GM12873 (cell line): ENCODE measurements around the gene GLUL.

Experiments
- TF ChIP-seq, protein P1 (sequence below): IDR thresholded peaks from 2 replicates; pipeline ENCODE4 v1.5.1; 2012; ENCODE audit warnings: low read depth, mild to moderate bottlenecking, moderate library complexity, low read length, control low read depth; ENCODE audit not compliant: insufficient read depth; ENCODE audit errors: missing control alignments

Gene GLUL

DNA sequence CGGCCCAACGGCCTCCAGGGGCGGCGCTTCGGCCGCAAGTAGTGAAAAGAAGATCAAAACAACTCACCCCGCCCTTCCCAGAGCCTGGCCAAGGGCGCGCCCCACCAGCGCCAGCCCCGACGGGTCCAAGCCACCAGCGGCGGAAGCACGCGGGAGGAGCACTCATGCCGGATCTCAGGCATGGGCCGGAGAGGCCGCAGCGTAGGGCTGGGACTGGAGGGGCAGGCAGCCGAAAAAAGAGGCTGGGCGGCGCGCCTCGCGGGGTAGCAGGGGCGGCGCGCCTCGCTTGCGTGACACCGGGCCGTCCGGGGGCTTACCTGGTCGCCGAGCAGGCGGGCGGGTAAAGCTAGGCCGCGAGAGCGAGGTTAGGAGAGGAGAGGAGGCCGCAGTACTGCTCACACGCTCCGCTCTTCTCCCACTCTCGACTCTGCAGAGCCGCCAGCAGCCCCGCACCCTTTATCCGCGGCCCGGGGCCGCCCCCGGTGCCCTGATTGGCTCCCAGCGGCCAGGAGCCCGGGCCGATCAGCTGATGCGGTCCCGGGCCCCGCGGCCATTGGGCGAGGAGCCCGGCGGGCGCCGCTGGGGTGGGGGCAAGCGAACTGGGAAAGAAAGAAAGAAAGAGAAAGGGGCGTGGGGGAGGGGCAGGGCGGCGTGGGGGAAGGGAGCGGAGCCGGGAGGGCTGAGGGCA, at the start of gene GLUL:
Gene GLUL (minus strand): TSS at position 429 of the 688 bp plus-strand sequence. CDS start 3,053 bp downstream, outside the sequence.
- TF ChIP-seq, protein P1, sequence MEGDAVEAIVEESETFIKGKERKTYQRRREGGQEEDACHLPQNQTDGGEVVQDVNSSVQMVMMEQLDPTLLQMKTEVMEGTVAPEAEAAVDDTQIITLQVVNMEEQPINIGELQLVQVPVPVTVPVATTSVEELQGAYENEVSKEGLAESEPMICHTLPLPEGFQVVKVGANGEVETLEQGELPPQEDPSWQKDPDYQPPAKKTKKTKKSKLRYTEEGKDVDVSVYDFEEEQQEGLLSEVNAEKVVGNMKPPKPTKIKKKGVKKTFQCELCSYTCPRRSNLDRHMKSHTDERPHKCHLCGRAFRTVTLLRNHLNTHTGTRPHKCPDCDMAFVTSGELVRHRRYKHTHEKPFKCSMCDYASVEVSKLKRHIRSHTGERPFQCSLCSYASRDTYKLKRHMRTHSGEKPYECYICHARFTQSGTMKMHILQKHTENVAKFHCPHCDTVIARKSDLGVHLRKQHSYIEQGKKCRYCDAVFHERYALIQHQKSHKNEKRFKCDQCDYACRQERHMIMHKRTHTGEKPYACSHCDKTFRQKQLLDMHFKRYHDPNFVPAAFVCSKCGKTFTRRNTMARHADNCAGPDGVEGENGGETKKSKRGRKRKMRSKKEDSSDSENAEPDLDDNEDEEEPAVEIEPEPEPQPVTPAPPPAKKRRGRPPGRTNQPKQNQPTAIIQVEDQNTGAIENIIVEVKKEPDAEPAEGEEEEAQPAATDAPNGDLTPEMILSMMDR = peak; percentile 30

DNA sequence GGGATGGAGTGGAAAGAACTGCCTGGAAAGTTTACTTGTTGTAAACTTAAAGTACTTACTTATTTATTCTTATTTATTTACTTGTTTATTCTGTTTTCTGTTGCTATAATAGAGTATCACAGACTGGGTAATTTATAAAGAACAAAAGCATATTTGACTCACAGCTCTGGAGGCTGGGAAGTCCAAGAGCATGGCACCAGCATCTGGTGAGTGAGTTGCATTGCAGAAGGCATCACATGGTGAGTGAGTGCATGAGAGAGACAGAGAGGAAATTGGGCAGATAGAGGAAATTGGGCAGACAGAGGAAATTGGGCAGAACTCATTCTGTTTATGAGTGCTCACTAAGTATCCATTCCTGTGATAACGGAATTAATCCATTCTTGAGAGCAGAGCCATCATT, 46.7 kb upstream of the GLUL start:
- TF ChIP-seq, protein P1 = no peak

DNA sequence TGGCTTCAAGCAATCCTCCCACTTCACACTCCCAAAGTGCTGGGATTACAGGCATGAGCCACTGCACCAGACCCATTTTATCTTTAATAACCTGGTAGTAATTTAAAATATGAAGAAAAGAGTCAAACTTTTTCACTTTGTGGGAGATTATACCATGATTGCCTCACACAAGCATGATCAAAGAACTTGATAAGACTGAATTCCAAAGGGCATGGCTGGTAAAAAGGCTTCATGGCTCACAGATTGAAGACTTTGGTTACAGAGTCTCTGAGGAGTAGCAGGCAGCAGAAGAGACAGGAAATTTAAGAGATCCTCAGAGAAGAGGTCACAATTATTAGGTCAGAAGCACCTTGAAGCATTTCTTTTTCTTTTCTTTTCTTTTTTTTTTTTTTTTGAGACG, 42.0 kb upstream of the GLUL start:
- TF ChIP-seq, protein P1 = no peak

DNA sequence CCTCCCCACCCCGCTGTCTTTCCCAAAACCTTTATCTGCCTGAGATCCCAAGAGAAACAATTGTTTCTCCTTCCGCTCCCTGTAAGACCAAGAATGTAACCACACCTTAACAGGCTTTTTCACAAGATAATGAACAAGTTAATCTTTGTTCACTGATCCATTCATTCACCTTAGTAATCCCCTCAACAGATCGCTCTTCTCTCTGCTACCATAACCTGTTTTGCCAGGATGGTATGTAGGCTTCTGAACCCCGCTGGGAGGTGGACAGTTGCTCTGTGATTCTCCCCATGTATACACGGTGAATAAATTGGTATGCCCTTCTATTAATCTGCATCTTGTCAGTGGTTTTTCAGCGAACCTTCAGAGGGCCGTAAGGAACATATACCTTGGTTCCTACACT, 39.7 kb upstream of the GLUL start:
- TF ChIP-seq, protein P1 = no peak

DNA sequence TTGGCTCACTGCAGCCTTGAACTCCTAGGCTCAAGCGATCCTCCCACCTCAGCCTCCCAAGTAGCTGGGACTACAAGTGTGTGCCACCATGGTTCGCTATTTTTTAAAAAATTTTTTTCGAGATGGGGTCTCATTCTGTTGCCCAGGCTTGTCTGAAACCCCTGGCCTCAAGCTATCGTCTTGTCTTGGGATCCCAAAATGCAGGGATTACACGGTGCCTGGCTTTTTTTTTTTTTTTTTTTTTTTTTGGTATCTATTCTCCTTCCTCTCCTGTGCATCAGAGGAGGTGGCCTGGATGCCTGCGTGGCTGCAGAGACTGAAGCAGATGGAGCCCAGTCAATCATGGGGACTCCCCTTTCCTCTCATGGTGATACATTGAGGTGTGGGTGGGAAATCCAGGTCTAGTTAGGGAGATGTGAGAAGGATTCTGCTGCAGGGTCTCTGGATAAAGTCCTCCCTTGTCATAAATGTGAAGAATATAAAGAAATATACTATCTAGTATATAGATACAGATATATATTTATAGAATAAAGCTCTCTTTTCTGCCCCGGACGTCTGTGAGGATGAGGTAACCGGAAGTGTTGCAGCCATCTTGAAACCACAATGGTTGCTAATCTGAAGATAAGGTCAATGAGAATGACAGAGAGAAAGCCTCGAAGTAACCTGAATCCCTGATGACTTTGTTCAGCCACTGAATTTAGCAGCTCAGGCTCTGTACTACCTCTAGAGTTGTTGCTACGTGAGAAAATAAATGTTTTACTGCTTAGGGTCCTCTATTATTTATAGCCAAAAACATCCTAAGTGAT, 38.9 kb upstream of the GLUL start:
- TF ChIP-seq, protein P1 = no peak

DNA sequence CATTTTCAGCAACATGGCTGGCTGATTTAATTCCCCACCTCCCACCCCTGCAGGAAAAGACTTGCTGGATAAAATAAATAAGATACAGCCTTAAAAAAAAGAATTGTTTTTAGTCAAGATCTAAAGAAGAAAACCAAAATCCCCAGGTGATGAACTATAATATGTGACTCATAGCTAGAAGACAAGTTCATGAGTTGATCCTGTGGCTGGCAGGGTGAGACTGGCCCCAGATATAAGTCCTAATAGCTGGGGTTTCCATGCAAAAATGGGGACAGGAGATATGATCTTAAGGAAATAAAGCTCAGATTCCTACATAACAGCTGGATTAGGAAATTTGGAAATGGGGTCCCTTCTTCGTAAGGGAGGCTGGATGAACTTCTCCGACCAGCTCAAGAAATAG, 36.5 kb upstream of the GLUL start:
- TF ChIP-seq, protein P1 = no peak

DNA sequence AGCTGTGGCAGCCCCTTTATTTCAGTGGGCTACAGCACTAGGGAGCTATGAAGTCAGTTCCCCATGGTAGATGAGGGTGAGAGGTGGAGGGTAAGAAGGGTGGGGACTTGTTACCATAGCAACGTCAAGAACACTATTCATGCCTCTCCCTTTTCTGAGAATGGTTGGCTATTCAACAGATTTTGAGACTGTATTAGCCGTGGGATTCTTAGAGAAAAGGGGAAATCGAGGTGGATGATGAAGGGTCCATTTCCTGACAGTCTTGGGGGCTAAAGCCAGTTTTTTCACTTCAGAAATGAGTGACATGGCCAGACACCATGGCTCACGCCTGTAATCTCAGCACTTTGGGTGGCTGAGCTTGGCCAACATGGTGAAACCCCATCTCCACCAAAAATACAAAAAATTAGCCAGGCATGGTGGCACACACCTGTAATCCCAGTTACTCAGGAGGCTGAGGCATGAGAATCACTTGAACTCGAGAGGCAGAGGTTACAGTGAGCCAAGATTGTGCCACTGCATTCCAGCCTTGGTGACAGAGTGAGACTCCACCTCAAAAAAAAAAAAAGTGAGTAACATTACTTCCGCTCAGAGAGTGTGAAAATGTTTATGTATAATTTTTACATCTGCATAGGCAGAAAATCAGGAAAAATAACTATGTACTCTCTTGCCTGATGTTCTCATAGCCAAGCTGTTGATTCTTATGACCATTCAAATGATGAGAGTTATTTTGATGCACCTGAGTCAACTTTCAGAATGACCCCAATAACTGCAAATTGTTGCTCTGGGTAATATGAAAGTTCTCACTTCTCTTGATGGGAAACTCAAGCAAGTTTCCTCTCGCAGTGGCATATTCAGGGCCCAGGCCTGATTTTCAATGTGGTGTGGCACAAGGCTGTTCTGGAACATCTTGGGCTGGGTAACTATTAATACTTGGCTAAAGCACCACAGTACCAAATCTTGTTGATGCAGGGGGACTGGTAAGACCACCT, 35.1 kb upstream of the GLUL start:
- TF ChIP-seq, protein P1 = no peak
